Right atrium auricular region (tissue), 2 donors: ENCODE results near the gene CCSAP. TPM values are rescaled to one million over a fixed set of nuclear protein-coding genes. Genes with fewer than 3 reads are reported as not detected.

Source experiments
- DNase-seq: peaks from one replicate; pipeline ENCODE4 v3.0.0-alpha.2; 2019; ENCODE audit warnings: low spot score
- H3K27ac ChIP-seq, 2 donors: fragments of 200-600 bp; sonication (generic); 1 replicate in 1 of 2; 2 replicates in 1 of 2; pipeline ENCODE4 v1.5.1; 2016 to 2019
- H3K27me3 ChIP-seq, 2 donors: fragments of 200-600 bp; sonication (generic); one replicate each; pipeline versions ENCODE4 v1.5.1 to v1.6.0; 2017 to 2019
- H3K36me3 ChIP-seq: fragments of 200-600 bp; sonication (generic); one replicate; pipeline ENCODE4 v1.5.1; 2016
- H3K4me1 ChIP-seq, 2 donors: fragments of 200-600 bp; sonication (generic); one replicate each; pipeline versions ENCODE4 v1.5.1 to v1.6.0; 2017 to 2019
- H3K4me3 ChIP-seq, 2 donors: fragments of 200-600 bp; sonication (generic); 1 replicate in 1 of 2; 2 replicates in 1 of 2; pipeline ENCODE4 v1.5.1; 2017 to 2019; ENCODE audit warnings: mild to moderate bottlenecking in 1 of 2, moderate library complexity in 1 of 2
- H3K9me3 ChIP-seq, 2 donors: fragments of 200-600 bp; sonication (generic); one replicate each; pipeline ENCODE4 v1.5.1; 2019
- CTCF ChIP-seq, 2 donors: fragments of 200-600 bp; sonication (generic); IDR thresholded peaks; one replicate each; pipeline ENCODE4 v1.5.1; 2019; ENCODE audit warnings: antibody characterized with exemption in 2 of 2
- total RNA-seq, 2 donors: library from RNA; depleted of rRNA; stranded (reverse); fragments of >200 nt; gene quantifications; one replicate each; pipeline ENCODE4 v1.1.0, GENCODE V29; 2016

The CCSAP gene
- total RNA-seq, 2 donors from 2014 or later = 2.6 to 2.7 TPM

- no peak for DNase-seq
- H3K9me3 ChIP-seq = no peaks in the 10 kb centered on the region
- no peaks in the 10 kb centered on the region for H3K36me3 ChIP-seq
- H3K27ac ChIP-seq = peak overlapping the region; percentile 73 to 78
- peaks cover 0 to 34% of the 10 kb centered on the region in 2 donors for H3K4me1 ChIP-seq
- TF ChIP-seq CTCF (IDR thresholded peaks at IDR 0.05) = no peak
- H3K27me3 ChIP-seq = no peaks in the 10 kb centered on the region
- H3K4me3 ChIP-seq = peak overlapping the region; percentile 58 to 69
Observed at GRCh38 chr1:229272164-229273158, 70.4 kb downstream of the CCSAP start.

DNA sequence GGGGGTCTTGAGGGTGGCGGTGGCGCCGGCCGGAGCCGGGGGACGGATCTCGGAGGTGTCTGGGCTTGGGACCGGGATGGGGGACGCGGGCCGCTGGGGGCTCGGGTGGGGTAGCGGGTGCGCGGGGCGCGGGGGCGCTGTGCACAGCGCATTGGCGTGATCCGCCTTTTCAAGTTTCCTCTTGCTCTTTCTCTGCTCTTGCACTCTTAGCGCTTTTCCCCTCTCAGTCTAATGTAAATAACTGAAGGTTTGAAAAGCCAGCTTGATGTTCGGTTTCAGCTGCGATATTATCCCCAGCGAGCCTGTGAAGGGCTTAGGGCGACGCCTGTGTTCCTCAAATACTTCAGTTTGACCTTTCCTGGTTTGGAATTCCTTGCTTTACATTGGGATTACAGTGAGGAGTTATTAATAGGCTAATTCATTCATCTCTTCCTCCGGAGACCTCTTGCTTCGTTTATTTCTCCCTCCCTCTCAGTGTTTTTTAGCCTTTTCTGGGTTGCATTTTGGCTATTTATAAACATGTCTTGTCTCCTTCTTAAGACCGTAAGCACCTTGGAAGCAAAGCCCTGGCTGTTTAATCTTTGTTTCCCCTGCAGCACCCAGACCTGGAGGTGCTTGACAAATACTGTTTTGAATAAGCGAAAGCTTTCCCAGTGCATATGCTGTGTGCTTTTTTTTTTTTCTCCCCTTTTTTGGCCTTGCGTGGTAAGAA is 71.2 kb downstream of the CCSAP start:
- H3K9me3 ChIP-seq = no peaks in the 10 kb centered on the region
- no peak for DNase-seq
- peak overlapping the region; percentile 58 to 69 for H3K4me3 ChIP-seq
- peaks cover 0 to 34% of the 10 kb centered on the region in 2 donors for H3K4me1 ChIP-seq
- no peaks in the 10 kb centered on the region for H3K36me3 ChIP-seq
- peak in 1 of 2 donors; percentile 47 for TF ChIP-seq CTCF (IDR thresholded peaks at IDR 0.05)
- H3K27me3 ChIP-seq = no peaks in the 10 kb centered on the region
- peak overlapping the region; percentile 73 to 78 for H3K27ac ChIP-seq

Other genes starting within 250 kb of the CCSAP start
- 10 to 100 TPM; 44.4 to 60.8 TPM for gene RAB4A, start 71.9 kb downstream of the CCSAP start, total RNA-seq
- gene ACTA1, start 91.0 kb upstream of the CCSAP start, total RNA-seq = 1,000 to 10,000 TPM in 1 of 2 donors, 100 to 1,000 TPM in 1; 422 to 3,527 TPM
- 10 to 100 TPM; 19.7 to 21.0 TPM for gene NUP133, start 165.3 kb upstream of the CCSAP start, total RNA-seq
- gene ABCB10, start 215.7 kb upstream of the CCSAP start, total RNA-seq = 1 to 10 TPM; 8.6 to 9.2 TPM